ENCODE measurements around the gene TNRC6C.

GRCh38 chr17:78112518-78113471 is 154.3 kb downstream of the TNRC6C start:
- TF ChIP-seq CTCF (IDR thresholded peaks at IDR 0.05) (peak; percentile 95 to 99), POLR2A (IDR thresholded peaks at IDR 0.05) (no peak)

Data from suprapubic skin (tissue), 3 donors.